NK-92 (cell line): ENCODE data around the gene RBL1.
"Not testable (repeated sequence)": the region's sequence is repeated elsewhere in the genome, so short reads cannot be mapped to it uniquely, and the experiment has no call there.

ENCODE experiments used
- DNase-seq: peaks from one replicate; lab custom pipeline; 2025; ENCODE audit not compliant: unreplicated experiment; lab: John Stamatoyannopoulos, UW

RBL1 gene

DNA sequence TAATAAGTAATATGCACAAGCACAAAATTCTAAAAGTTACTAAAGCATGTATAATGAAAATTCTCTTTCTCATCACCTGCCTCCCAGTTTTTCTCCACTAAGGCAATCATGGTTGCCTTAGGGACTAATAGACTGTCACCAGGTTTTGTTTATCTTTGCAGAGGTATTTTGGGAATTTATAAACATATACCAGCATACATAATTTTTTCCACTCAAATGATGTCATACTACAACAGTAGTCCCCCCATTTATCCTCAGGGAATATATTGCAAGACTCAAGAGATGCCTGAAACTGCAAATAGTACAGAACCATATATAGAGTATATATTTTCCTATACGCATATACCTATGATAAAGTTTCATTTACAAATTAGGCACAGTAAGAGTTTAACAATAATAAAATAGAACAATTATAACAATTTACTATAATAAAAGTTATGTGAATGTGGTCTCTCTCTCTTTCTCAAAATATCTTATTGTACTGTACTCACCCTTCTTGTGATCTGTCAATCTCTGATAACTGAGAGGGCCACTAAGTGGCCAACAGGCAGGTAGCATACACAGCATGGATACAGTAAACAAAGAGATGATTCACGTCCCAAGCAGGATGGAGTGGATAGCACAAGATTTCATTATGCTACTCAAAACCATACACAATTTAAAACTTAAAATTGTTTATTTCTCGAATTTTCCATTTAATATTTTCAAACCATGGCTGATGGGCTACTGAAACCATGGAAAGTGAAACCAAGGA lies 19.7 kb downstream of the RBL1 start:
- no peak for DNase-seq

- DNase-seq: no peak
Measured at GRCh38 chr20:37072293-37073196, 23.3 kb downstream of the RBL1 start.

GRCh38 chr20:37071481-37071911 lies 24.3 kb downstream of the RBL1 start:
- DNase-seq: no peak

- DNase-seq: not testable (repeated sequence)
Measured at GRCh38 chr20:37069563-37069962, 26.2 kb downstream of the RBL1 start.

DNA sequence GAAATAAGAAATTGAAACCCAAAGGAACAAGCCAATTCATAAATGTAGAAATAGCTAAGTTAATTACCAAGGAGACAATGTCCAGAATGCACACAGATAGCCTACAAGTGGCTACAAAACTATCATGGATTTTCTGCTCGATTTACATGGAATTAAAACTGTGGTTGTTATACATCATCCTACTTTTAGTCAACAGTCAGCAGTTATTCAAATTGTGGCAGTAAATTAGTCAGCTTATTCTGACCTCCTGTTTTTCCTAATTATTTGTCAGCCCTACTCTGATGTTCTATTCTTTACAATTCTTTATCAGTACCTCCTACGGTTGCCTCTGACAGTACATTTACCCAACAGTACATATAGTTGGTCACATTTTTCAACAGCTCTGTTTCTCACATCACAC lies 29.6 kb downstream of the RBL1 start:
- no peak for DNase-seq

GRCh38 chr20:37055276-37055675 lies 40.5 kb downstream of the RBL1 start:
- DNase-seq: no peak

- no peak for DNase-seq
Measured at GRCh38 chr20:37053230-37053950, 42.4 kb downstream of the RBL1 start.

DNA sequence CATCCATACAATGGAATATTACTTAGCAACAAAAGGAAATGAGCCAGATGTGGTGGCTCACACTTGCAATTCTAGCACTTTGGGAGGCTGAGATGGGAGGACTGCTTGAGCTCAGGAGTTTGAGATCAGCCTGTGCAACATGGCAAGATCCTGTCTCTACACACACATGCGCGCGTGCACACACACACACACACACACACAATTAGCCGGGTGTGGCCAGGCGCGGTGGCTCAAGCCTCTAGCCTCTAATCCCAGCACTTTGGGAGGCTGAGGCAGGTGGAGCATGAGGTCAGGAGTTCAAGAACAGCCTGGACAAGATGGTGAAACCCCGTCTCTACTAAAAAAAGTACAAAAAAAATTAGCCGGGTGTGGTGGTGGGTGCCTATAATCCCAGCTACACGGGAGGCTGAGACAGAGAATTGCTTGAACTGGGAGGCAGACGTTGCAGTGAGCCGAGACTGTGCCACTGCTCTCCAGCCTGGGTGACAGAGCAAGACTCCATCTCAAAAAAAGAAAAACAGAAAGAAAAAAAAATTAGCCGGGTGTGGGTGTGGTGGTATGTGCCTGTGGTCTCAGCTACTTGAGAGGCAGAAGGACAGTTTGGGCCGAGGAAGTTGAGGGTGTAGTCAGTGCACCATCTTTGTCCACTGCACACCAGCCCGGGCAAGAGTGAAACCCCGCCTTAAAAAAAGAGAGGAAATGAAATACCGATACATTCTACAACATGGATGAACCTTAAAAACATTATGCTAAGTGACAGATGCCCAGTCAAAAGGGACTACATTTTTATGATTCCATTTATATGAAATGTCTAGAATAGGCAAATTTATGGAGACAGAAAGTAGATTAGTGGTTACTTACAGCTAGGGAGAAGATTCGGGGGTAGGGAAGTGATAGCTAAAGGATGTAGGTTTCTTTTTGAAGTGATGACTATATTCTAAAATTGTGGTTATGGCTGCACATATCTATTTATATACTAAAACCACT lies 52.5 kb downstream of the RBL1 start:
- DNase-seq: no peak

- DNase-seq: not testable (repeated sequence)
Measured at GRCh38 chr20:37039366-37039765, 56.4 kb downstream of the RBL1 start.

GRCh38 chr20:37032077-37032476 lies 63.7 kb downstream of the RBL1 start:
- no peak for DNase-seq

- no peak for DNase-seq
Measured at GRCh38 chr20:37020636-37021035, 75.2 kb downstream of the RBL1 start.

DNA sequence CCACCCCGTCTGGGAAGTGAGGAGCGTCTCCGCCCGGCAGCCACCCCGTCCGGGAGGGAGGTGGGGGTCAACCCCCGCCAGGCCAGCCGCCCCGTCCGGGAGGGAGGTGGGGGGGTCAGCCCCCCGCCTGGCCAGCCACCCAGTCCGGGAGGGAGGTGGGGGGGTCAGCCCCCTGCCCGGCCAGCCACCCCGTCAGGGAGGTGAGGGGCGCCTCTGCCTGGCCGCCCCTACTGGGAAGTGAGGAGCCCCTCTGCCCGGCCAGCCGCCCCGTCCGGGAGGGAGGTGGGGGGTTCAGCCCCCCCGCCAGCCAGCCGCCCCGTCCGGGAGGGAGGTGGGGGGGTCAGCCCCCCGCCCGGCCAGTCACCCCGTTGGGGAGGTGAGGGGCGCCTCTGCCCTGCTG lies 83.2 kb downstream of the RBL1 start:
- not testable (repeated sequence) for DNase-seq

DNA sequence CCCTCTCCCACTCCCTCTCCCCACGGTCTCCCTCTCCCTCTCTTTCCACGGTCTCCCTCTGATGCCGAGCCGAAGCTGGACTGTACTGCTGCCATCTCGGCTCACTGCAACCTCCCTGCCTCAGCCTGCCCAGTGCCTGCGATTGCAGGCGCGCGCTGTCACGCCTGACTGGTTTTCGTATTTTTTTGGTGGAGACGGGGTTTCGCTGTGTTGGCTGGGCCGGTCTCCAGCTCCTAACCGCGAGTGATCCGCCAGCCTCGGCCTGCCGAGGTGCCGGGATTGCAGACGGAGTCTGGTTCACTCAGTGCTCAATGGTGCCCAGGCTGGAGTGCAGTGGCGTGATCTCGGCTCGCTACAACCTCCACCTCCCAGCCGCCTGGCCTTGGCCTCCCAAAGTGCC lies 83.9 kb downstream of the RBL1 start:
- not testable (repeated sequence) for DNase-seq

DNA sequence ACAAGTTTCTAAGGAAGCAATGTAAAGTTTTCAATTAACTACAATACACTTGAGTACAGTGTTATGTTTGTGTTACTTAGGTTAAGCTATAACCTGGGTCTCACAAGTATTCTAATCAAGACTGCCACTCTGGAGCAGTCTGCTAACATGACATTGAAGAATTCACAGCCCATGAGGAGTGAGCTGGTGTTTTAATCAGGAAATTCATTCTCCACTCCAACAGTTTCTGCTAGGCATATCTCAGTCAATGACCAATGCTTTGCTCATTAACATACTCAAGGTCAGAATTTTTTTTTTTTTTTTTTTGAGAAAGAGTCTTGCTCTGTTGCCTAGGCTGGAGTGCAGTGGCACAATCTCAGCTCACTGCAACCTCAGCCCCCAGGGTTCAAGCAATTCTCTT lies 84.7 kb downstream of the RBL1 start:
- DNase-seq: no peak

GRCh38 chr20:37007898-37008649 lies 87.7 kb downstream of the RBL1 start:
- DNase-seq: no peak

DNA sequence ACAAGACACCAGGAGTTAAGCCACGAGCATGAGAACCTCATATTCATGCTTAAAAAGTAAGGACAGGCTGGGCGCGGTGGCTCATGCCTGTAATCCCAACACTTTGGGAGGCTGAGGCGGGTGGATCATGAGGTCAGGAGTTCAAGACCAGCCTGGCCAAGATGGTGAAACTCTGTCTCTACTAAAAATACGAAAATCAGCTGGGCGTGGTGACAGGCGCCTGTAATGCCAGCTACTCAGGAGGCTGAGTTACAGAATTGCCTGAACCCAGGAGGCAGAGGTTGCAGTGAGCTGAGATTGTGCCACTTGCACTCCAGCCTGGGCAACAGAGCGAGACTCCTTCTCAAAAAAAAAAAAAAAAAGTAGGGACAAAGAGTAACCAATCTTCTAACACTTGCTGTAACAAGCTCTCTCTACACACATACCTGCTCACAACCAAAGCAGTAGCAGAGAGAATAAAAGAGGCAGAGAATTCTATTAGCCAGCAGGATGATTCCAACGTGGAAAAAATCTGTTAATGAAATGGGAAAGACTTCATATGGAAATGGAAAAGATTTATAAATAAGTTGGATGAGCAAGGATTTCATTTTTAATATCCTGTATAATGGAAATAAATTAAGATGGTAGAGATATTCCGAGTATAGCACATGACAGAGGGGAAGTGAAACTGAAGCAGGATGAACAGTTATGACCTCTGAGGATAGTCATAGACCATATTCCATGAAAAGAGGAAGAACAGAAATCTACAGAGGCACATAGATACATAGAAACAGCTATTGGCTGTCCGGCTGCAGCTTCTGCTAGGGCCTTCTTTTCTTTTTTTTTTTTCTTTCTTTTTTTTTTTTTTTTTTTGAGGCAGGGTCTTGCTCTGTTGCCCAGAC lies 90.5 kb downstream of the RBL1 start:
- not testable (repeated sequence) for DNase-seq

DNA sequence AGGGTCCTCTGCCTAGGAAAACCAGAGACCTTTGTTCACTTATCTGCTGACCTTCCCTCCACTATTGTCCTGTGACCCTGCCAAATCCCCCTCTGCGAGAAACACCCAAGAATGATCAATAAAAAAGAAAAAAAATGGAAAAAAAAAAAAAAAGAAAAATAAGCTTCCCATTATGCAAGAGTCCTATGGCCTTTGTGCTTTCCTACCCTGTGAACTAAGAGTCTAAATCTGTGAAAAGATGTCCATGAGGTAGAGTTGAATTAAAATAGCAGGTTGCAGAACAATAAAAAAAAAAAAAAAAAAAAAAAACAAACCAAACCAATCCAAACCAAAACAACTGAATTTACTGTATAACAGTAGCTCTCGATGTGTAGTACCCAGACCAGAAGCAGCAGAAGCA lies 94.2 kb downstream of the RBL1 start:
- not testable (repeated sequence) for DNase-seq

GRCh38 chr20:37000171-37000570 lies 95.6 kb downstream of the RBL1 start:
- DNase-seq: not testable (repeated sequence)

DNA sequence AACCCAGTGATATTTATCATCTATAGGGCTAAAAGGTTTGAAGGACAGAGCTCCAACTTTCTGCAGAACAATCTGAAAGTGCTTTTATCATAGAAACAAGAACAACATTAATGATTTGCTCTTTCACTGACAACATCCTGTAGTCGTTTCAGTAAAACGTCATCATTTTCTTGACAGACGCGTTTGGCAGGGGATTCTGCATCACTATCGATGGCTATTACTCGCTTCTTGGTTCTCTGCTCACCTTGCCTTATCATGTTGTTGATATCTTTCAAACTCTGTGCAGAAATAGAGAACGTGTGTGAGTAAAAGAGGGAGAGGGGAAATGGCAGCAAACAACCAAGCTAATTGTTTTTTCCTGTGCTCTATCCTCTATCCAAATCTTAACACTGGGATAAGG lies 97.1 kb downstream of the RBL1 start:
- no peak for DNase-seq
